GM19193 (cell line): ENCODE data around the gene SPATS2L.
A peak's percentile ranks its signal among the peaks of the same experiment; 100 is the strongest.

Experiments used
- POLR2A ChIP-seq: IDR thresholded peaks from 4 replicates; pipeline ENCODE4 v1.6.1; 2011; ENCODE audit not compliant: insufficient read depth, insufficient read length; ENCODE audit errors: extremely low read depth

SPATS2L gene

GRCh38 chr2:200362202-200362917 lies 55.9 kb downstream of the SPATS2L start:
- TF ChIP-seq POLR2A: no peak

- no peak for TF ChIP-seq POLR2A
Measured at GRCh38 chr2:200363279-200363678, 56.8 kb downstream of the SPATS2L start.

- no peak for TF ChIP-seq POLR2A
Measured at GRCh38 chr2:200364142-200364541, 57.6 kb downstream of the SPATS2L start.

DNA sequence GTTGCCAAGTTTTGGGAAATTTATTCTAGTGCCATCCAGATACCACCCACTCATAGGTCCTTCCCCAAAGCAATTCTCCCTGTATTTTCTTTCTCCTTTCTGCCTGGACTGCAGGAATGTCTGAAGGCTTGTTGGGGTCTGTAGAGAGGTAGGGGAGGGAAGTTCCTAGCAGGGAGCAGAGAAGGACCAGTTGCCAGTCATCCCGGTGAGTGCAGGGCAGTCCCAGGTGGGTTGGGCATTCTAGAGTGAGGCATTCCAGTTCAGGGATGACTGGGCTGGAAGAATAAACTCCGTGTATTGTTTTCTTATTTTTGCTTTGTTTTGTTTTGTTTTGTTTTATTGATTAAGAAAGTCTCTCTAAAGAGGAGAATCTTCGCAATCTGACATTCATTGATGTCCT lies 58.1 kb downstream of the SPATS2L start:
- no peak for TF ChIP-seq POLR2A

DNA sequence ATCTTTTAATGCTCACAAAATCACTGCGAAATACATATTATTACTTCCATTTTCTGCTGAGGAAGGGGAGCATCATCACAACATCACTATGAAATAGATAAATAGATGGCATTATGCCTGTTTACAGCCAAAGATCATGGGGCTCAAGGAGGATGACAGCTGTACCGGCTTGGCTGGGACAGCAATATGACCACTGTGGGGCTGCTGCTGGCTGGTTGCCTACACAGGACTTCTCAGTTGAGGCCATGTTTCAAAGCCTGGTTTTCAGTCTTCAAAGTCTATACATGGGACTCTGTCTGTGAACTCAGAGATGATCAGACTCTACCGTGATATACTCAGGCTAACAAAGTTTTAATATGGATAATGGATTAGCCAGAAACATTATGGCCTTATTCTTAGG lies 58.7 kb downstream of the SPATS2L start:
- no peak for TF ChIP-seq POLR2A

- TF ChIP-seq POLR2A: no peak
Measured at GRCh38 chr2:200367155-200367554, 60.7 kb downstream of the SPATS2L start.

GRCh38 chr2:200369886-200370285 lies 63.4 kb downstream of the SPATS2L start:
- no peak for TF ChIP-seq POLR2A

GRCh38 chr2:200373231-200373630 lies 66.7 kb downstream of the SPATS2L start:
- TF ChIP-seq POLR2A: no peak

GRCh38 chr2:200373973-200374416 lies 67.5 kb downstream of the SPATS2L start:
- TF ChIP-seq POLR2A: no peak

DNA sequence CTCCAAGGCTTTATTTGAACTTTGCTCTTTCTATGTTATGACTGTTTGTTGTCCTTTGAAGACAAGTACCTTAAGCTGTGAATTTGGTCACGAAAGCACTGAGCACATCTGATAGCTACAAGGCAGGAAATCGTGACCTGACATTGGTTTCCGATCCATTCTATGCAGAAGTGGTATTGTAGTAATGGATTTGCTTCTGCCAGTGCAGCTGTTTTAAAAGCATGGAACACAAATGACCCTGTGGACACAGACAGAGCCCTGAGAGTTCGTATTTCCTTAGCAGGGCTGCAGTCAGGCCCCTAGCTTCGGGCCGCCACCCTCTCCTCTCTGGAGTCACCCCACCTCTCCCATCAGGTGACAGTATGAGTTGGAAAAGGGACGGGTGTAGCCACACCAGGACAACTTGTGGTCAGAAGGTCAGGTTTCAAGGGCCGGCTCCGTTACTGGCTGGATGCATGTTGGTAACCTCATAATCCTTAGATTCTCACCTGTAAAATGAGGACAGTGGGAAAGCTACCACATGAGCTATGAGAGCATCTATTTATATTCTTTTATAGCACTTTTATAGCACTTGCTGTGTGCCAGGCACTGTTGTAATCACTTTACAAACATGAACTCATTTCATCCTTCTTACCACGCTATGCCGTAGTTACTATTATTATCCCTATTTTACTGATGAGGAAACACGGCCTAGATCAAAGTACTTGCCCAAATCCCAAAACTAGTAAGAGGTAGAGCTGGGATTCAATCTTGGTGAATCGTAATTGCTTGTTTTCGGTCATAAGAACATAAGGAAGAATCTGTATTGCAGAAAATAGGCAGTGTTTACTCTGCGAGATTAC lies 70.2 kb downstream of the SPATS2L start:
- no peak for TF ChIP-seq POLR2A

- no peak for TF ChIP-seq POLR2A
Measured at GRCh38 chr2:200377355-200378336, 71.2 kb downstream of the SPATS2L start.

- TF ChIP-seq POLR2A: no peak
Measured at GRCh38 chr2:200378652-200379290, 72.3 kb downstream of the SPATS2L start.

- no peak for TF ChIP-seq POLR2A
Measured at GRCh38 chr2:200379481-200380090, 73.1 kb downstream of the SPATS2L start.

- peak; percentile 49 for TF ChIP-seq POLR2A
Measured at GRCh38 chr2:200380091-200380561, 73.6 kb downstream of the SPATS2L start.

- no peak for TF ChIP-seq POLR2A
Measured at GRCh38 chr2:200380833-200381542, 74.5 kb downstream of the SPATS2L start.
